HG03108 (cell line): ENCODE measurements around the gene PIK3R3.

ENCODE experiments used
- ATAC-seq: cut with Tn5 transposase; IDR thresholded peaks from one replicate; pipeline ENCODE4 v1.9.1; 2021; ENCODE audit warnings: moderate library complexity; ENCODE audit not compliant: unreplicated experiment

PIK3R3 gene

GRCh38 chr1:45998020-45998617 is 134.3 kb downstream of the PIK3R3 start:
- no peak for ATAC-seq

- no peak for ATAC-seq
Measured at GRCh38 chr1:45995298-45995697, 137.1 kb downstream of the PIK3R3 start.

GRCh38 chr1:45994423-45994822 is 138.0 kb downstream of the PIK3R3 start:
- ATAC-seq, result no peak
